Neural crest cell (in vitro differentiated cells): ENCODE data around the gene LCT. TPM values are rescaled to one million over a fixed set of nuclear protein-coding genes. Genes with fewer than 3 reads are reported as not detected.
A peak's percentile ranks its signal among the peaks of the same experiment; 100 is the strongest.

Source experiments
- DNase-seq: peaks from one replicate; pipeline ENCODE4 v3.0.0; 2021; ENCODE audit warnings: low read depth, mixed read lengths, low spot score
- H3K27ac Mint-ChIP-seq: one replicate; pipeline ENCODE4 v1.8.0; 2021; ENCODE audit warnings: mild to moderate bottlenecking, mixed read lengths; ENCODE audit not compliant: unreplicated experiment
- H3K27me3 Mint-ChIP-seq: 2 replicates; pipeline ENCODE4 v1.8.0; 2021; ENCODE audit warnings: low read depth, mild to moderate bottlenecking, mixed read lengths
- H3K36me3 Mint-ChIP-seq: 2 replicates; pipeline ENCODE4 v1.8.0; 2021; ENCODE audit warnings: low read depth, mild to moderate bottlenecking, mixed read lengths
- H3K4me1 Mint-ChIP-seq: 2 replicates; pipeline ENCODE4 v1.8.0; 2021; ENCODE audit warnings: mixed read lengths
- H3K4me3 Mint-ChIP-seq: one replicate; pipeline ENCODE4 v1.8.0; 2021; ENCODE audit warnings: mild to moderate bottlenecking, mixed read lengths
- H3K9me3 Mint-ChIP-seq: 2 replicates; pipeline ENCODE4 v1.8.0; 2021; ENCODE audit warnings: mixed read lengths
- total RNA-seq: library from RNA; stranded (reverse); gene quantifications from 2 replicates; pipeline ENCODE4 v1.2.1, GENCODE V29; 2021
- TF ChIP-seq, protein P1 (sequence below): fragments of 200-600 bp; sonication (generic); conservative IDR thresholded peaks from 2 replicates; pipeline ENCODE4 v1.5.0; 2021; ENCODE audit warnings: antibody characterized with exemption, mild to moderate bottlenecking

Gene LCT
- total RNA-seq, 1 donor from 2014 or later, result 0.19 TPM

DNA sequence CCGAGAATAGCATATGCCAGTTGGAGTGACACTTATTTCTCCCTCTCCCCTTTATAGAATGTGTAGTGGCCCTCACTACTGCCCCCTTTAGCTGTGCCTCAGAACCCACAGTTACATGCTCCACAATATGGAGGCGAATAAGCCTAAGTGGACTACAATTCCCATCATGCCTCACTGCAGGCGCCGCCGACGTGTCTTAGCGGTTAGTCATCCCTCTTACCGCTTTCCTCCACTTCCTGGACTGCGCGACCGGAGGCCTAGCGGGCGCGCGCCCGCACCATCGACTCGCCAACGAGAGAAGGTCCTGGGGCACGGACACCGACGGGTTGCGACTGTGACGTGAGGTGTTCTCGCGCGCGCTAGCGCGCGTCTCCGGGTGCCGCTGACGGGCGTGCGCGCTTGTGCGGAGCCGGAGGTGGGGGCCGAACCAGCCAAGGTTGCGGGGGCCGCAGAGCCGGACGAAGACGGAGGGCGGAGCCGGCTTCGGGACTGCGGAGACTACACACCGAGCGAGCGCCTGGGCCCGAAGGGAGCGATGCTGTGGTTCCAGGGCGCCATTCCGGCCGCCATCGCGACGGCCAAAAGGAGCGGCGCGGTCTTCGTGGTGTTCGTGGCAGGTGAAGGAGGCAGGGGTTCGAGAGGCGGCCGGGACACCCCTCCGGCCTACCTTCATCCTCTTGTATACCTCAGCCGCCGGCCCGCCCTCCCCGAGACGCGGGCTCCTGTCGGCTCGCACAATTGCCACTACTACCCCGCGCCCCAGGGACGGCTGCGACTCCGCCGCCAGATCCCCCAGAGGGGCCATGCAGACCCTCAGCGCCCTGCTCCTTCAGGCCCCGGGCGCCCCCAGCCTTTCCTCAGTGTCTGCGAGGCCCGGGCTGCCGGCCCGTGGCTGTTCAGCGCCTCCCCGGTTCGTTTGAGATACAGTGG is 95.3 kb downstream of the LCT start, which contains the start of gene UBXN4:
UBXN4 (plus strand) TSS at position 461 of the 930 bp plus-strand sequence; CDS start at position 536, 75 bp downstream.
- Mint-ChIP-seq H3K36me3 (peaks cover 3% of the 10 kb centered on the region), H3K4me3 (peak within 1 kb of the TSS; percentile 96), H3K27me3 (no peaks in the 10 kb centered on the region), H3K27ac (peak within 1 kb of the TSS; percentile 100), H3K9me3 (peaks cover 3% of the 10 kb centered on the region), H3K4me1 (peaks cover 27% of the 10 kb centered on the region)
- TF ChIP-seq, protein P1, sequence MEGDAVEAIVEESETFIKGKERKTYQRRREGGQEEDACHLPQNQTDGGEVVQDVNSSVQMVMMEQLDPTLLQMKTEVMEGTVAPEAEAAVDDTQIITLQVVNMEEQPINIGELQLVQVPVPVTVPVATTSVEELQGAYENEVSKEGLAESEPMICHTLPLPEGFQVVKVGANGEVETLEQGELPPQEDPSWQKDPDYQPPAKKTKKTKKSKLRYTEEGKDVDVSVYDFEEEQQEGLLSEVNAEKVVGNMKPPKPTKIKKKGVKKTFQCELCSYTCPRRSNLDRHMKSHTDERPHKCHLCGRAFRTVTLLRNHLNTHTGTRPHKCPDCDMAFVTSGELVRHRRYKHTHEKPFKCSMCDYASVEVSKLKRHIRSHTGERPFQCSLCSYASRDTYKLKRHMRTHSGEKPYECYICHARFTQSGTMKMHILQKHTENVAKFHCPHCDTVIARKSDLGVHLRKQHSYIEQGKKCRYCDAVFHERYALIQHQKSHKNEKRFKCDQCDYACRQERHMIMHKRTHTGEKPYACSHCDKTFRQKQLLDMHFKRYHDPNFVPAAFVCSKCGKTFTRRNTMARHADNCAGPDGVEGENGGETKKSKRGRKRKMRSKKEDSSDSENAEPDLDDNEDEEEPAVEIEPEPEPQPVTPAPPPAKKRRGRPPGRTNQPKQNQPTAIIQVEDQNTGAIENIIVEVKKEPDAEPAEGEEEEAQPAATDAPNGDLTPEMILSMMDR, result peak; percentile 70
- DNase-seq, result peak; percentile 85

DNA sequence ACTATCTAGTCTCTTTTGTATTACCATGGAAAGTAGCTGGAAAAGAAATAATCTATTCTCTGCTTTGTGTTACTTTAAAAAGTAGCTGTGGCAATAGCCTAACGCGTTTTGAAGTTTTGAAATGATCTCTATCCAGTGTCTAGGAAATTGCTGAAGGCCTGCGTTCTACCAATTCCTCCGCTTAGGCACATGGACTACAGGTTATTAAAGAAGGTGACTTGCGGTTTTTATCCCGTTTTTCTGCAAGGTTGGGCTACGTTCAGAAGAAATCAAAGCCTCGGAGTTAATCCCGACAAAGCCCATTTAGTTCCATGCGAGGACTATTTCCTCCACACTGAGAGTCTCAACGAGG is 96.0 kb downstream of the LCT start:
- Mint-ChIP-seq H3K4me1 (peaks cover 27% of the 10 kb centered on the region), H3K27ac (no peak overlapping the region), H3K27me3 (no peaks in the 10 kb centered on the region), H3K36me3 (peaks cover under 1% of the 10 kb centered on the region), H3K9me3 (peaks cover 3% of the 10 kb centered on the region), H3K4me3 (peak overlapping the region; percentile 96)
- TF ChIP-seq, protein P1, result no peak
- no peak for DNase-seq

DNA sequence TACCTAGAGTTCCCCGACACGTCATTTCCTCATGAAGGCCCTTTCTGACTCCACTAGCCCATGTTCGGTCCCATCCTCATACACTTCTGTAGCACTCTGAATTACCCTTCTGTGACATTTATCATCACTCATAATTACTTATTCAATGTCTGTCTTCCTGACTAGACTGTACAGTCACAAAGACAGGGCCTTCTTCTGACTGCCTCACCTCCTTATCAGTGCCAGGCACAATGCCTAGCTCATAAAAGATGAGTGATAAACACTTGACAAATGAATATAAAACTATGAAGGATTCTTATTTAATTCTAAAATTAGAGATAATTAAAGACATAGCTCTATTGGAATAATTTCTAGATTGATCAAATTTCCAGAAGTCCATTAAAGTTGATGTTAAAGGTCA is 96.8 kb downstream of the LCT start:
- no peak for DNase-seq
- Mint-ChIP-seq H3K4me3 (no peak overlapping the region), H3K9me3 (peaks cover 3% of the 10 kb centered on the region)

More for the DNA sequence above, 96.8 kb downstream of the LCT start:
- Mint-ChIP-seq H3K27ac (no peak overlapping the region), H3K27me3 (no peaks in the 10 kb centered on the region), H3K4me1 (peaks cover 25% of the 10 kb centered on the region), H3K36me3 (no peaks in the 10 kb centered on the region)
- TF ChIP-seq, protein P1, result no peak

Other genes with a start within 250 kb of the LCT start
- gene UBXN4, start 95.3 kb downstream of the LCT start, total RNA-seq, result 79.0 and 90.6 TPM in 2 replicates
- 118 and 125 TPM in 2 replicates for gene MCM6, start 39.3 kb upstream of the LCT start, total RNA-seq
- gene DARS1, start 148.4 kb upstream of the LCT start, total RNA-seq, result 73.8 and 91.1 TPM in 2 replicates